ENCODE results near the gene ZBTB40.

The ZBTB40 gene

GRCh38 chr1:22563671-22564602 lies 112.3 kb downstream of the ZBTB40 start:
- no peak for DNase-seq

DNA sequence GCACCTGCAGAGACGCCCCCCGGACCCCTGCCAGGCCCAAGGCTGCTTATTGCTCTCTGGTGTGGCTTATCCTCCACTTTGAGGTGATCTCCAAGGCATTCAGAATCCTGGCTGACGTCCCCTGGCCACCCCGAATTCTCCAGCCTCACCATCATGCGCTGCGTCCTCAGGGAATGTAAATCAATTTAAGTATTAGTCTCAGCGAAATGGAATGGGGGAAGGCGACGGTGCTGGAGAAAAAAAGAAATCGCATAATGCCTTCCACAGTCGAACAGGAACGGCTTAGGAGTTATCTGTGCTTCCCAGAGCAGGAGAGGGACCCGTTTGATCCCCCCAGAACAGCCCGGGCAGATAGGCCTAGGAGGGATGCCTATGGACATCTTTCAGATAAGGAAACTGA lies 114.5 kb downstream of the ZBTB40 start:
- DNase-seq, result no peak

- DNase-seq, result no peak
Observed at GRCh38 chr1:22567197-22567596, 115.5 kb downstream of the ZBTB40 start.

DNA sequence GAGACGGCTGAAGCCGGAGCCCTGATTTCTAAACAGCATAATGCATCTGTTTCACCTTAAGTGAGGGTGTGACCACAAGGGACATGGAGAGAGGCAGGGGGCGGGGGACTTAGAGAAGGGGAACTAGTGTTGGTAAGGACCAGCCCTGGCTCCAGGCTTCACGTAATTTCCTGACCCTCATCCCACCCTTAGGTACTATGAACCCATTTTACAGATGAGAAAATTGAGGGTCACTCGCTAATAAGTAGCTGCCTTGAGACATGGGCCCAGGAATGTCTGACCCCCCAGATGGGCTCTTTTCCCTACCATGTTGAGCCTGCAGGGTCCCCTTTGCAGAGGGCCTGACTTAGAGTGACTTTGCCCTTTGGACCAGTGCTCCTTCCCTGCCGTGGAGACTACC lies 116.3 kb downstream of the ZBTB40 start:
- DNase-seq, result no peak

DNA sequence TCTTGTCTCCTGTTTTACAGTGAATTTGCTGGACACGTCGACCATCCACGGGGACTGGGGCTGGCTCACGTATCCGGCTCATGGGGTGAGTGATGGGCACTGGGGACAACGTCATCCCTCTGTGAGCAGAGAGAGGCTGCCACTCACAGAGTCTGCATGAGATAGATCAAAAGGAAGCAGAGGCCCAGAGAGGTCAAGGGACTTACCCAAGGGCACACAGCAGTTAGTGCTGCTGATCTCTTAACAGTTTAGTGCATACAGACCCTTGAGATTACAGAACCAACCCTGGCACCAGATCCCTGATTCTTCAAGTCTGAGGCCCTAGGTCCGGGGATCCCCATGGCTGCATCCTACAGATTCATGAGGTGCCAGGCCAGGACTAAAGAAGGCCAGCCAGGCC lies 117.6 kb downstream of the ZBTB40 start:
- DNase-seq, result no peak

GRCh38 chr1:22570140-22570909 lies 118.7 kb downstream of the ZBTB40 start:
- no peak for DNase-seq

DNA sequence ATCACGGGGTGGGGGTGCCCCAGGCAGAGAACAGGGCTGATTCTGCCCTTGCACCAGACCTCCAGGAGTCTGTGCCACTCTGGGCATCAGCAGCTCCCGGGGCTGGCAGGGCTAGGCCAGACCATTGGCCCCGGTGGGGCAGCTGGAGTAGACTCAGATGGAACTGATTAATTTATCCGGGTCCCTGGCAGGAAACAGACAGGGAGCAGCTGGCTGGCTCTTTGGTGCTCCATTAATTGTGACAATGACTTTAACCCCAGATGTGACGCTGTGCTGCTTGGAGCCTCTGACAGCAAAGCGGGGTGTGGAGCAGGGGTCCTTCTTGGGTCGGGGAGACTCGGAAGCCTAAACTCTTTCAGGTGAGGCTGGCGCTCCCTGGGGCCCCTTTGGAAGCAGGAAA lies 121.2 kb downstream of the ZBTB40 start:
- DNase-seq, result no peak

DNA sequence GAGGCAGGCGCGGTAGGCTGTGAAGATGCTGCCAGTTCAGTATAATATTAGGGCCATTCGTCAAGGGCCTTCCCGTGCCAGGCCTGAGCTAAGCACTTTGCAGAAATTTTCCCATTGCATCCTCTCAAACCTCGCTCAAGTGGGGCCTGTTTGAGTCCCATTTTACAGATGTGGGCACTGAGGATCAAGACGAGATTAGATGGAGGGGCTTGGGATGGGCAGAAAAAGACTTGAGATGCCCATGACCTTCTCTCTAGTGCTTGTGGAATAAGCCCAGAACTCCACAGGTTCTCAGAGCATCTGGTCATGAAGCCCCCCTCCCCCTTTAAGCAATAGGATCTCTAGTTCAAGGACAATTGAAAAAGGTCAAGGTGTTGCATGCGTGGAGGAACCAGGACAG lies 121.6 kb downstream of the ZBTB40 start:
- no peak for DNase-seq

DNA sequence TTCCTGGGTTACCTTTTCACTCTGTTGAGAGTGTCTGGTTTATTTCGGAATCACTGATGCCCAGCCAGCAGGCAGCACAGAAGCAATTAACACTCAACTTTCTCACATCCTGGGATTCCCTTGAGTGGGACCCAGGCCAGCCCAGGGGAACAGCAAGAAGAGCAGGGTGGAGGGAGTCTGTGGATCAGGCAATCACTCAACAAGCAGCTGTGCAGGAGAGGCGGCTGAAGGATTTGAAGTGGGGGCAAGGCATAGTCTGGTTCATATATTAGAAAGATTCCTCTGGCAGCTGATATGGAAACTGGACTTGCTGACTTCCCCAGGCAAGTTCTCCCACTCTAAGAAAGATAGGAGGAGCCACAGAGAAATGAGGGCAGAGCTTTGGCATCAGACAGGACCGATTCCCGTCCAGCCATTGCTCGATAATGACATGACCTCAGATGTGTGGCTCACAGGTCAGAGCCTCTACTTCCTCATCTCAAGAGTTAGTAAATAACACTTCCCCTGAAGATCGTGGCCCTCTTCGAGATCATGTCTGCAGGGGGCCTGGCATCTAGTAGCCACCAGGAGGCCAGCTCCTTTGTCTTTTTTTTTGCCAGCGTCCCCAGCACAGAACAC lies 124.0 kb downstream of the ZBTB40 start:
- peak; percentile 33 for DNase-seq

GRCh38 chr1:22576150-22576544 lies 124.5 kb downstream of the ZBTB40 start:
- DNase-seq, result no peak

DNA sequence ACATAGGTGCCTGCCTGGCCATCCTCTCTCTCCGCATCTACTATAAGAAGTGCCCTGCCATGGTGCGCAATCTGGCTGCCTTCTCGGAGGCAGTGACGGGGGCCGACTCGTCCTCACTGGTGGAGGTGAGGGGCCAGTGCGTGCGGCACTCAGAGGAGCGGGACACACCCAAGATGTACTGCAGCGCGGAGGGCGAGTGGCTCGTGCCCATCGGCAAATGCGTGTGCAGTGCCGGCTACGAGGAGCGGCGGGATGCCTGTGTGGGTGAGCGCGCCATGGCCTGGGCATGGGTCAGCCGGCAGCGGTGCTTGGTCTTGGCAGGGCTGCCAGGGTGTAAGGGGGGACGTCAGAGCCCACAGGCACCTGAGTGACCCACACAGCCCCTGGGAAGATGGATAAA lies 125.0 kb downstream of the ZBTB40 start:
- no peak for DNase-seq

- DNase-seq, result no peak
Observed at GRCh38 chr1:22578732-22579361, 127.2 kb downstream of the ZBTB40 start.

DNA sequence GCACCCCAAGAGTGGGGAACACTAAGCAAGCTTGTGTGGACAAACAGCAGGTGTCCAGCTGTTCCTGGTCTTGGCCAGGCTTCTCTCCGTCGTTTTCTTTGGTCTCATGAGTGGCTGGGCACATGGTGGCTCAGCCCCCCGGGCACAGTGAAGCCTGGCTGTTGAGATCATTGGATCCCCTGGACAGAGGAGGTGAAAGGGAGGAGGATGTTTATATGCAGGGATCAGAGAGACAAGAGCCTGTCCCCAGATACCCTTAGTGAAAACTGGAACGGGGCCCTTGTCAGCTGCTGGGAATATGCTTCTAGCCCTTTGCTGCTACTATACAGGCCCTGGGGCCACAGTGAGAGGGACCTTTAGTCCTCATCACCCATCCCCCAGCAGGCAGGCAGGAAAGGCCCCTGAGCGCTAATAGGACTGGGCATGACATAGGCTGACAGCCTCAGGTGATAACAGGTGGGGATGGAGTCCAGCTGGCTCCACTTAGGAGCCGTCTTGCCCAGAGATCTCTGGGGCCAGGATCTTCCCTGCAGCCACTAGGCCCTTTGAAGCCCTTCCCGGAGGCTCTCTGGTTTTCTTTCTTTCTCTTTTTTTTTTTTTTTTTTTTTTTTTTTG lies 128.0 kb downstream of the ZBTB40 start:
- DNase-seq, result no peak

Measured in RPMI8226 (cell line).